B cell (primary cell): ENCODE data around the gene MAP2K6. TPM values are rescaled to one million over a fixed set of nuclear protein-coding genes. Genes with fewer than 3 reads are reported as not detected.

Experiments
- ATAC-seq: fragments of 200-7000 bp; cut with Tn5 transposase; one replicate; pipeline ENCODE4 v1.10.0; 2021; ENCODE audit warnings: low read depth, mild to moderate bottlenecking, moderate number of reproducible peaks, moderate library complexity
- CTCF ChIA-PET: fragments of 350-600 bp; sonication (Branson Sonifier 250); formaldehyde crosslinking; loops from one replicate; lab custom pipeline; 2021; ENCODE audit warnings: antibody characterized with exemption, inconsistent platforms; lab: Charles Lee
- POLR2A ChIA-PET: fragments of 350-600 bp; sonication (Branson Sonifier 250); formaldehyde crosslinking; loops from one replicate; lab custom pipeline; 2021; ENCODE audit warnings: antibody characterized with exemption; lab: Charles Lee
- DNase-seq: peaks from one replicate; pipeline ENCODE4 v3.0.0; 2013
- H2AFZ ChIP-seq: 2 replicates; pipeline ENCODE4 v1.6.1; 2012; ENCODE audit warnings: mild to moderate bottlenecking, low read depth, low read length; ENCODE audit not compliant: insufficient read depth, poor library complexity, severe bottlenecking
- H3K27ac ChIP-seq, 2 donors: 1 replicate in 1 of 2; 2 replicates in 1 of 2; pipeline ENCODE4 v1.5.1; 2012 to 2013; ENCODE audit warnings: low read length in 2 of 2, mild to moderate bottlenecking in 2 of 2, moderate library complexity in 1 of 2
- H3K27me3 ChIP-seq, 4 experiments: fragments of 200-600 bp in 1 of 4; sonication (generic) in 1 of 4; replicated peaks in 1 of 4; 1 replicate in 2 of 4; 2 replicates in 2 of 4; pipeline versions ENCODE4 v1.6.1 to v1.7.0; 2013 to 2016; ENCODE audit warnings: low read length in 3 of 4, mild to moderate bottlenecking in 2 of 4, mixed read lengths in 1 of 4, moderate library complexity in 1 of 4; ENCODE audit not compliant: insufficient read depth in 4 of 4, control insufficient read depth in 3 of 4; ENCODE audit errors: control extremely low read depth in 1 of 4
- H3K36me3 ChIP-seq, 2 experiments: replicated peaks in 1 of 2; 1 replicate in 1 of 2; 2 replicates in 1 of 2; pipeline versions ENCODE4 v1.6.1 to v1.7.1; 2013; ENCODE audit warnings: low read length in 1 of 2; ENCODE audit not compliant: insufficient read depth in 2 of 2, control insufficient read depth in 1 of 2; ENCODE audit errors: control extremely low read depth in 1 of 2, extremely low read depth in 1 of 2
- H3K4me1 ChIP-seq, 2 donors: fragments of 200-600 bp in 1 of 2; sonication (generic) in 1 of 2; 1 replicate in 1 of 2; 2 replicates in 1 of 2; pipeline versions ENCODE4 v1.5.1 to v1.6.1; 2013 to 2017; ENCODE audit warnings: low read length in 2 of 2; ENCODE audit not compliant: control insufficient read depth in 2 of 2, insufficient read depth in 2 of 2
- H3K4me2 ChIP-seq: replicated peaks from 2 replicates; pipeline ENCODE3; 2012; ENCODE audit warnings: mild to moderate bottlenecking, low read depth, low read length; ENCODE audit not compliant: poor library complexity, severe bottlenecking
- H3K4me3 ChIP-seq, 5 experiments: fragments of 200-600 bp in 1 of 5; sonication (generic) in 1 of 5; 1 replicate in 3 of 5; 2 replicates in 2 of 5; pipeline versions ENCODE4 v1.5.1 to v1.7.0; 2011 to 2016; ENCODE audit warnings: low read length in 4 of 5, mild to moderate bottlenecking in 4 of 5, low read depth in 2 of 5, control low read depth in 1 of 5, moderate library complexity in 1 of 5; ENCODE audit not compliant: insufficient read depth in 1 of 5; ENCODE audit errors: control extremely low read depth in 1 of 5, extremely low read depth in 1 of 5
- H3K79me2 ChIP-seq: fragments of 200-600 bp; sonication (generic); one replicate; pipeline ENCODE4 v1.6.0; 2016; ENCODE audit warnings: low read length; ENCODE audit not compliant: control insufficient read depth, insufficient read depth
- H3K9ac ChIP-seq: fragments of 200-600 bp; sonication (generic); 2 replicates; pipeline ENCODE4 v1.6.1; 2017; ENCODE audit warnings: mild to moderate bottlenecking, low read length, moderate library complexity
- H3K9me3 ChIP-seq, 3 donors: one replicate each; pipeline versions ENCODE4 v1.6.1 to v1.7.1; 2013; ENCODE audit warnings: low read length in 2 of 3; ENCODE audit not compliant: control insufficient read depth in 2 of 3, insufficient read depth in 1 of 3; ENCODE audit errors: control extremely low read depth in 1 of 3
- H4K20me1 ChIP-seq: 2 replicates; pipeline ENCODE4 v1.6.0; 2012; ENCODE audit warnings: mild to moderate bottlenecking, low read length; ENCODE audit not compliant: insufficient read depth, control insufficient read depth, poor library complexity, severe bottlenecking
- H3K27ac Mint-ChIP-seq: one replicate; pipeline ENCODE4 v1.8.0; 2021; ENCODE audit warnings: mixed read lengths
- H3K27me3 Mint-ChIP-seq: one replicate; pipeline ENCODE4 v1.8.0; 2021; ENCODE audit warnings: mixed read lengths
- H3K4me1 Mint-ChIP-seq: one replicate; pipeline ENCODE4 v1.8.0; 2021; ENCODE audit warnings: mixed read lengths
- H3K4me3 Mint-ChIP-seq: one replicate; pipeline ENCODE4 v1.8.0; 2021; ENCODE audit warnings: mixed read lengths
- H3K9me3 Mint-ChIP-seq: one replicate; pipeline ENCODE4 v1.8.0; 2022; ENCODE audit warnings: mixed read lengths; ENCODE audit not compliant: insufficient read depth
- CTCF ChIP-seq: fragments of 200-600 bp; IDR thresholded peaks from one replicate; pipeline ENCODE4 v1.8.0; 2022; ENCODE audit warnings: antibody characterized with exemption, mild to moderate bottlenecking
- EZH2 ChIP-seq: IDR thresholded peaks from 2 replicates; pipeline ENCODE4 v1.6.1; 2012; ENCODE audit warnings: borderline replicate concordance, low read depth, mild to moderate bottlenecking, moderate library complexity, low read length; ENCODE audit not compliant: insufficient read depth, poor library complexity, severe bottlenecking
- WGBS: methylation state at CpG from one replicate; pipeline ENCODE4 v1.1.5; 2013; ENCODE audit warnings: missing lambda C conversion rate; ENCODE audit not compliant: insufficient coverage; 5-methylcytosine and 5-hydroxymethylcytosine counted together
- intact Hi-C: fragments of 100-400 bp; cut with micrococcal nuclease; formaldehyde crosslinking; loops from one replicate; pipeline ENCODE4 v1.10.0; 2022
- polyA plus RNA-seq: library from polyadenylated mRNA; depleted of rRNA; stranded (reverse); fragments of >200 nt; gene quantifications from 2 replicates; pipeline ENCODE4 v1.2.3, GENCODE V29; 2012
- total RNA-seq, 2 donors: library from RNA; stranded (reverse); fragments of 120-200 nt in 1 of 2; gene quantifications; 1 replicate in 1 of 2; 2 replicates in 1 of 2; pipeline versions ENCODE4 v1.2.3 to v1.2.4, GENCODE V29; 2013 to 2022

MAP2K6 gene
- total and polyA plus RNA-seq, 2 donors (not counting 1 experiment from before 2014, with no cell fraction given): 2.4 to 7.7 TPM

GRCh38 chr17:69406941-69407340 lies 7.6 kb upstream of the MAP2K6 start:
- ChIA-PET POLR2A (no interaction called here), CTCF (no interaction called here)
- intact Hi-C loops: no loop called here
- Histone ChIP-seq H4K20me1 (no peaks in the 10 kb centered on the region), H3K27ac (no peak overlapping the region), H2AFZ (no peak overlapping the region), H3K79me2 (no peaks in the 10 kb centered on the region), H3K27me3 (no peaks in the 10 kb centered on the region), H3K9ac (no peak overlapping the region), H3K4me2 (no peak overlapping the region), H3K36me3 (no peaks in the 10 kb centered on the region), H3K4me3 (no peak overlapping the region), H3K4me1 (no peaks in the 10 kb centered on the region), H3K9me3 (no peaks in the 10 kb centered on the region)
- Mint-ChIP-seq H3K9me3 (no peaks in the 10 kb centered on the region), H3K27ac (no peak overlapping the region), H3K27me3 (peaks cover 7% of the 10 kb centered on the region), H3K4me3 (no peak overlapping the region), H3K4me1 (no peaks in the 10 kb centered on the region)
- no peak for ATAC-seq
- TF ChIP-seq CTCF (no peak), EZH2 (no peak)
- no peak for DNase-seq

GRCh38 chr17:69407759-69408158 lies 6.7 kb upstream of the MAP2K6 start:
- TF ChIP-seq CTCF (no peak), EZH2 (no peak)
- ATAC-seq (no peak), DNase-seq (no peak)
- H3K27ac ChIP-seq: no peak overlapping the region
- Mint-ChIP-seq H3K4me3 (no peak overlapping the region), H3K4me1 (no peaks in the 10 kb centered on the region), H3K27me3 (peaks cover 7% of the 10 kb centered on the region), H3K9me3 (no peaks in the 10 kb centered on the region), H3K27ac (no peak overlapping the region)
- H3K36me3 ChIP-seq: no peaks in the 10 kb centered on the region
- H4K20me1 ChIP-seq: no peaks in the 10 kb centered on the region
- no peaks in the 10 kb centered on the region for H3K79me2 ChIP-seq
- ChIA-PET CTCF (interaction anchor here (0.8 kb wide), 1 partner anchor 12 kb away, joined by 3 read pairs; no protein-coding TSS in a partner anchor), POLR2A (no interaction called here)
- no peak overlapping the region for H3K4me3 ChIP-seq
- no peaks in the 10 kb centered on the region for H3K27me3 ChIP-seq
- no peaks in the 10 kb centered on the region for H3K9me3 ChIP-seq
- intact Hi-C loops: no loop called here
- no peak overlapping the region for H2AFZ ChIP-seq
- H3K4me2 ChIP-seq: no peak overlapping the region
- no peaks in the 10 kb centered on the region for H3K4me1 ChIP-seq
- WGBS: 100% methylated on average over 1 of the region's 1 CpG
- no peak overlapping the region for H3K9ac ChIP-seq
